ENCODE data around the gene KRT17.
"Not testable (repeated sequence)": the region's sequence is repeated elsewhere in the genome, so short reads cannot be mapped to it uniquely, and the experiment has no call there.

DNA sequence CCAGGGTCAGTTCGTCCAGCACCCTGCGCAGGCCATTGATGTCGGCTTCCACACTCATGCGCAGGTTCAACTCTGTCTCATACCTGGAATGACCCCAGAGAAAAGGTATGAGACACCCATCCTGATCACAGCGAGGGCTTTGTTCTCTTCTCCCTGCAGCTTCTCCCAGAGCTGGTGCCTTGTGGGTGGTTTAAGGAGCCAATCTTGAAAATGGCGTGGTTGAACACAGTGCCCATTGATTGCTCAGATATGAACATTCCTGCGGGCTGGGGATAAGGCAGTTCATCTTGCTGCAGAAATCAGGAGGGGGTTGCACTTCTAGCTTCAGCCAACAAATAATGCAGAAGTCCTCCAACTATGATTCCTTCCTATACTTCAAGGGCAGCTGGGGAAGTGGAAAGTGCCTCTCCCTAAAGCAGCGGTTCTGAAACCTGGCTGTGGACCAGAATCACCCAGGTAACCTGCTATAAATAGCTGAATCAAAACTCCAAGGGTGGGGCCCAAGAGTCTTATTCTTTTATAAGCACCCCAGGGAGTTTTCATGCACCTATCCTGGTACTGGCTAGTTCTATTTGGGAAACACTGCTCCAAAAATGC is 39.9 kb downstream of the KRT17 start:
- not testable (repeated sequence) for TF ChIP-seq POLR2A (IDR thresholded peaks at IDR 0.05)
- TF ChIP-seq, protein P1, sequence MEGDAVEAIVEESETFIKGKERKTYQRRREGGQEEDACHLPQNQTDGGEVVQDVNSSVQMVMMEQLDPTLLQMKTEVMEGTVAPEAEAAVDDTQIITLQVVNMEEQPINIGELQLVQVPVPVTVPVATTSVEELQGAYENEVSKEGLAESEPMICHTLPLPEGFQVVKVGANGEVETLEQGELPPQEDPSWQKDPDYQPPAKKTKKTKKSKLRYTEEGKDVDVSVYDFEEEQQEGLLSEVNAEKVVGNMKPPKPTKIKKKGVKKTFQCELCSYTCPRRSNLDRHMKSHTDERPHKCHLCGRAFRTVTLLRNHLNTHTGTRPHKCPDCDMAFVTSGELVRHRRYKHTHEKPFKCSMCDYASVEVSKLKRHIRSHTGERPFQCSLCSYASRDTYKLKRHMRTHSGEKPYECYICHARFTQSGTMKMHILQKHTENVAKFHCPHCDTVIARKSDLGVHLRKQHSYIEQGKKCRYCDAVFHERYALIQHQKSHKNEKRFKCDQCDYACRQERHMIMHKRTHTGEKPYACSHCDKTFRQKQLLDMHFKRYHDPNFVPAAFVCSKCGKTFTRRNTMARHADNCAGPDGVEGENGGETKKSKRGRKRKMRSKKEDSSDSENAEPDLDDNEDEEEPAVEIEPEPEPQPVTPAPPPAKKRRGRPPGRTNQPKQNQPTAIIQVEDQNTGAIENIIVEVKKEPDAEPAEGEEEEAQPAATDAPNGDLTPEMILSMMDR (IDR thresholded peaks at IDR 0.05), result not testable (repeated sequence)
